Body of pancreas (tissue), 4 donors: ENCODE data around the gene SLC12A3. TPM values are rescaled to one million over a fixed set of nuclear protein-coding genes. Genes with fewer than 3 reads are reported as not detected.
"Not testable (repeated sequence)": the region's sequence is repeated elsewhere in the genome, so short reads cannot be mapped to it uniquely, and the experiment has no call there.

Experiments
- ATAC-seq: fragments of 150-250 bp; one replicate; pipeline ENCODE4 v1.9.1; 2016
- DNase-seq, 4 donors: peaks; one replicate each; pipeline ENCODE4 v3.0.0-alpha.2; 2019
- H3K27ac ChIP-seq, 4 donors: fragments of 200-600 bp; sonication (generic); 1 replicate in 3 of 4; 2 replicates in 1 of 4; pipeline versions ENCODE4 v1.5.1 to v1.6.1; 2016 to 2019; ENCODE audit warnings: mild to moderate bottlenecking in 1 of 4, mixed read lengths in 1 of 4, moderate library complexity in 1 of 4
- H3K27me3 ChIP-seq, 2 donors: fragments of 200-600 bp; sonication (generic); one replicate each; pipeline ENCODE4 v1.6.0; 2016; ENCODE audit warnings: mild to moderate bottlenecking in 1 of 2
- H3K36me3 ChIP-seq, 2 donors: fragments of 200-600 bp; sonication (generic); replicated peaks in 1 of 2; 2 replicates each; pipeline ENCODE4 v1.5.1; 2016; ENCODE audit warnings: low read depth in 2 of 2; ENCODE audit not compliant: insufficient read depth in 1 of 2
- H3K4me1 ChIP-seq: fragments of 200-600 bp; sonication (generic); one replicate; pipeline ENCODE4 v1.6.0; 2016
- H3K4me3 ChIP-seq, 2 donors: fragments of 200-600 bp; sonication (generic); 1 replicate in 1 of 2; 2 replicates in 1 of 2; pipeline ENCODE4 v1.5.1; 2016 to 2019
- H3K9me3 ChIP-seq, 3 donors: fragments of 200-600 bp; sonication (generic); 1 replicate in 2 of 3; 2 replicates in 1 of 3; pipeline ENCODE4 v1.5.1; 2016
- POLR2A ChIP-seq, 3 donors: fragments of 450-650 bp; IDR thresholded peaks; one replicate each; pipeline ENCODE4 v1.6.1; 2016; ENCODE audit warnings: antibody characterized with exemption in 3 of 3, mild to moderate bottlenecking in 2 of 3
- WGBS, 2 donors: methylation state at CpG; one replicate each; pipeline ENCODE4 v1.1.5; 2017; 5-methylcytosine and 5-hydroxymethylcytosine counted together
- intact Hi-C: fragments of 100-400 bp; cut with DNase I; formaldehyde crosslinking; loops from one replicate; pipeline ENCODE4 v1.15.1; 2023
- total RNA-seq, 2 donors: library from RNA; depleted of rRNA; stranded (reverse); fragments of >200 nt; gene quantifications; one replicate each; pipeline ENCODE4 v1.1.0, GENCODE V29; 2016
- TF ChIP-seq, protein P1 (sequence below), 7 experiments: fragments of 450-650 bp in 4 of 7; fragments of 200-600 bp in 3 of 7; sonication (generic) in 3 of 7; IDR thresholded peaks; one replicate each; pipeline ENCODE4 v1.5.1; 2016 to 2019; ENCODE audit warnings: antibody characterized with exemption in 7 of 7

Gene SLC12A3
- total RNA-seq, 2 donors from 2014 or later = not detected

DNA sequence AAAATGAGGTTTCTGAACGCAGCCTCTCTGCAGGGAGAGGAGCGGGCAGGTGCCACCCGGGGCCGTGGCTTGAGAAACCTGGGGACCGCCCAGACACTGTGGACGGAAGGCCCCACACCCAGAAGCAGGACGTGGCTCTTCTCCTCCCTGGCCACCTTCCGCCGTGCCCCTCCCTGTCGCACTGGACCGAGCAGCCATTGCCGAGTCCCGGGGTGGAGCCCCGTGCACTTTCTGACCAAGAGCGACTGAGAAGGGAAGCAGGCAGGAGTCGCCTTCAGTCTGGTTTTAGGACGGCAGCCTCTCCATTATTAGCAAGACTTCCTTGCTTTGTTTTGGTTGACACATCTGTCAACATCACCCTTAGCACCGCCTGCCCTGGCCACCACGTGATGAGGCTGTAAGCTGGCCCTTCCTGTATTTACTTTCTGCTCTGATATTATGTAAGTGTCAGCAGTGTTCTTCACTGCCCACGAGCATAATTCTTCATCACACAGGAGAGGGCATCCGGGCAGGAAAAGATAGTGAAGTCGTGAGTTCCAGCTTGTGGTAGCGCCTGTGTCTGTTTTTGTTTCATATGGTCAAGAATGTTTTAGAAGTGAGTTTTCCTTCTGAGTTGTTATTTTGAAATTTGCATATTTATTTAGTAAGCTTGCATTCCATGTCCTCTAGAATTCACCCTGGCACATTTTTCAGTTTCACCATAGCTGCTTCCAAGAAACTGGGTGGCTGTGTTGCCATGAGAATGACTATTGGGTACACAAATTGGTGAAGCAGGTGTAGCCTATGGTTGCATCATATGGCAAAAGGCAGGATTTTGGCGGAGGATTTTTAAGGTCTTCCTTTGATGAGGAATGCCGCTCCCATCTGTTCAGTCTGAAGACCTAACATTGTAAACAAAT, 68.0 kb downstream of the SLC12A3 start:
- TF ChIP-seq, protein P1, sequence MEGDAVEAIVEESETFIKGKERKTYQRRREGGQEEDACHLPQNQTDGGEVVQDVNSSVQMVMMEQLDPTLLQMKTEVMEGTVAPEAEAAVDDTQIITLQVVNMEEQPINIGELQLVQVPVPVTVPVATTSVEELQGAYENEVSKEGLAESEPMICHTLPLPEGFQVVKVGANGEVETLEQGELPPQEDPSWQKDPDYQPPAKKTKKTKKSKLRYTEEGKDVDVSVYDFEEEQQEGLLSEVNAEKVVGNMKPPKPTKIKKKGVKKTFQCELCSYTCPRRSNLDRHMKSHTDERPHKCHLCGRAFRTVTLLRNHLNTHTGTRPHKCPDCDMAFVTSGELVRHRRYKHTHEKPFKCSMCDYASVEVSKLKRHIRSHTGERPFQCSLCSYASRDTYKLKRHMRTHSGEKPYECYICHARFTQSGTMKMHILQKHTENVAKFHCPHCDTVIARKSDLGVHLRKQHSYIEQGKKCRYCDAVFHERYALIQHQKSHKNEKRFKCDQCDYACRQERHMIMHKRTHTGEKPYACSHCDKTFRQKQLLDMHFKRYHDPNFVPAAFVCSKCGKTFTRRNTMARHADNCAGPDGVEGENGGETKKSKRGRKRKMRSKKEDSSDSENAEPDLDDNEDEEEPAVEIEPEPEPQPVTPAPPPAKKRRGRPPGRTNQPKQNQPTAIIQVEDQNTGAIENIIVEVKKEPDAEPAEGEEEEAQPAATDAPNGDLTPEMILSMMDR (IDR thresholded peaks at IDR 0.05) = no peak
- peak; percentile 76 to 89 (median 89) for TF ChIP-seq POLR2A (IDR thresholded peaks at IDR 0.05)
- no peaks in the 10 kb centered on the region for H3K27me3 ChIP-seq
- 1% methylated on average over 8 to 25 of the region's 25 CpGs for WGBS, 2 donors
- DNase-seq (peak; percentile 78 to 92 (median 86)), ATAC-seq (peak; percentile 55)
- intact Hi-C loops = no loop called here
- H3K27ac ChIP-seq = peak overlapping the region; percentile 97 to 99 (median 98)
- peaks cover 46% of the 10 kb centered on the region for H3K4me1 ChIP-seq
- H3K9me3 ChIP-seq = no peaks in the 10 kb centered on the region
- H3K4me3 ChIP-seq = peak overlapping the region; percentile 76 to 95
- peaks cover 5% of the 10 kb centered on the region in 2 donors for H3K36me3 ChIP-seq

DNA sequence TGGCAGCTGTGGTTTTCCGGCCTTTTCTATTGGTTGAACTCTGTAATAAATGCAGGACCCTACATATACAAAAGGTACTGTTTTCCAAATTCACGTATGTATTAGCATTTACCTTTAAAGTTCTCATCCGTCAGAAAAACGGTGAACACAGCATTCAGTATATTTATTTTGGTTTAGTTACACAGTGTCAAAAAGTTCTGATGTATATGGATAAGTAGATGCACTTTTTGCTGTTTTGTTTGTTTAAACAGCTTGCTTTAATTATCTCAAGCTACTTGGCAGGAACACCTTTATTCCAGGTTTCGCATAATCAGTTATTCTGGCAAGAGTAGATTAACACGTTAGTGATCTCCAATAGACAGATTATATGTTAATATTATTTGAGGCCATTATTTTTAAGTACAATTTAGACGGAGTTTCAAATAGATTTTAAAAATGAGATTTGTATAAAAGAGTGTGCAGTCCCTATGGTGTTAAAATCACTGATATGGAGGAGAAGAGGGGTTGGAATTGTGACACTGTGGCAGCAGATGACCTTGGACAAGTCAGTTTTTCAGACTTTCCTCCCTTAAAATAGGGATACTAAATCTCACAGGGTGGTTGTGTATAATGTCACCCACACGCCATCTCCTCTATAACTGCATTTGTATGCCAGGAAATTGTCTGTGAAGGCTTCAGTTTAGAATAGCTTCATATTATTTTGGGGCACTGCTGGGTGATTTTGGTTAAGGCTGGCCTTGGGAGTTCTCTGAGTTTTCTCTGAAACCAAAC, 69.0 kb downstream of the SLC12A3 start:
- peaks cover 56% of the 10 kb centered on the region for H3K4me1 ChIP-seq
- ATAC-seq (no peak), DNase-seq (peak in 1 of 4 donors; percentile 4)
- TF ChIP-seq, protein P1 (IDR thresholded peaks at IDR 0.05) = no peak
- no peak for TF ChIP-seq POLR2A (IDR thresholded peaks at IDR 0.05)
- WGBS, 2 donors = 8 to 9% methylated on average over 8 of the region's 8 CpGs
- H3K27ac ChIP-seq = peak overlapping the region; percentile 97 to 99 (median 98)
- intact Hi-C loops = no loop called here
- H3K9me3 ChIP-seq = no peaks in the 10 kb centered on the region
- peaks cover 11 to 15% of the 10 kb centered on the region in 2 donors for H3K36me3 ChIP-seq
- no peaks in the 10 kb centered on the region for H3K27me3 ChIP-seq
- peak overlapping the region; percentile 76 to 95 for H3K4me3 ChIP-seq

DNA sequence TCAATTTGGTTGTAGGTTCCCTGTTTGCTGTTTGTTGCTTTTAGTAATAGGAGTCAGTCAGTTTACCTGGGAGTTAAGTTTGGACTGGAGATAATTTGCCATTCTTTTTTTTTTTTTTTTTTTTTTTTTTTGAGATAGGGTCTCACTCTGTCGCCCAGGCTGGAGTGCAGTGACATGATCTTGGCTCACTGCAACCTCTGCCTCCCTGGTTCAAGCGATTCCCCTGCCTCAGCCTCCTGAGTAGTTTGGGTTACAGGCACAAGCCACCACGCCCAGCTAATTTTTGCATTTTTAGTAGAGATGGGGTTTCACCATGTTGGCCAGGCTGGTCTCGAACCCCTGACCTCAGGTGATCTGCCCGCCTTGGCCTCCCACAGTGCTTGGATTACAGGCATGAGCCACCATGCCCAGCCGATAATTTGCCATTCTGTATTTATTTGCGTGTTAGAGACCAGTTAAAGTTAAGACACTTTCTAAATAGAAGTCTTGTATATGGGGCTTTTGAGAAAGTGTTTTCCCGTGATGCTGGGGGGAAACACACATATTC, 69.7 kb downstream of the SLC12A3 start:
- Histone ChIP-seq H3K36me3 (peaks cover 17% of the 10 kb centered on the region in 2 donors), H3K4me3 (peak overlapping the region; percentile 76 to 95), H3K27ac (peak overlapping the region; percentile 27 to 99 (median 98)), H3K4me1 (peaks cover 63% of the 10 kb centered on the region)
- DNase-seq, H3K27me3 ChIP-seq, intact Hi-C loops, ATAC-seq, H3K9me3 ChIP-seq: not testable (repeated sequence)
- 25 to 27% methylated on average over 7 to 8 of the region's 8 CpGs for WGBS, 2 donors

DNA sequence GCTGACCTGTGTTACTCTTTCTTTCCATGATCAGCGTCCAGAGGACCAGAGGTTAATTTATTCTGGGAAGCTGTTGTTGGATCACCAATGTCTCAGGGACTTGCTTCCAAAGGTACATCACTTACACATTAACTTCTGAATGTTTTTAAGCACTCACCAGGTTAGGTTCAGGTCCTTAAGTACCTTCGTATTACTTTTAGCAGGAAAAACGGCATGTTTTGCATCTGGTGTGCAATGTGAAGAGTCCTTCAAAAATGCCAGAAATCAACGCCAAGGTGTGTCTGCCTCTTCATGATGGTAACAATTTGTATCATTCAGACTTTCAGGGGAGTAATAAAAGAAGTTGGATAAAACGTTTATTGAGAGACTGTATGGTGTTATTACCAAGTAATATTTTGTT, 70.2 kb downstream of the SLC12A3 start:
- Histone ChIP-seq H3K9me3 (no peaks in the 10 kb centered on the region), H3K4me1 (peaks cover 64% of the 10 kb centered on the region), H3K4me3 (peak overlapping the region in 1 of 2 donors; percentile 76), H3K36me3 (peaks cover 20 to 22% of the 10 kb centered on the region in 2 donors), H3K27me3 (no peaks in the 10 kb centered on the region), H3K27ac (peak overlapping the region in 3 of 4 donors; percentile 97 to 99 (median 99))
- 9 to 17% methylated on average over 5 of the region's 5 CpGs for WGBS, 2 donors
- ATAC-seq = no peak
- intact Hi-C loops = no loop called here
- peak in 1 of 4 donors; percentile 1 for DNase-seq
- peak in 1 of 3 donors; percentile 17 for TF ChIP-seq POLR2A (IDR thresholded peaks at IDR 0.05)
- TF ChIP-seq, protein P1 (IDR thresholded peaks at IDR 0.05) = no peak

DNA sequence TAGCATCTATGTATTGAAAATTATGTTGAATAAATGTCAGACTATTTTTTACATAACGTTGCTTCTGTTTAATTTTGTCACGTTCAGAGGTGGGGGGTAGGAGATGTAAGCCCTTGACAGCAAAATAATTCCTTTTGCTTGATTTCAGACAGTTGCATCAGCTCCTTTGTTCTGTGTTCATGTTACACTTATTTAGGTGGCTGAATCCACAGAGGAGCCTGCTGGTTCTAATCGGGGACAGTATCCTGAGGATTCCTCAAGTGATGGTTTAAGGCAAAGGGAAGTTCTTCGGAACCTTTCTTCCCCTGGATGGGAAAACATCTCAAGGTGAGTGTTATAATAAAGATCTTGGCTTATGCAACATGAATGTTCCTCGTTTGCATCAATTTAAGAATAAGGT, 71.5 kb downstream of the SLC12A3 start:
- Histone ChIP-seq H3K27ac (peak overlapping the region in 1 of 4 donors; percentile 33), H3K4me3 (peak overlapping the region; percentile 1 to 8), H3K4me1 (peaks cover 63% of the 10 kb centered on the region), H3K36me3 (peaks cover 29 to 32% of the 10 kb centered on the region in 2 donors), H3K27me3 (no peaks in the 10 kb centered on the region), H3K9me3 (no peaks in the 10 kb centered on the region)
- 23 to 26% methylated on average over 5 of the region's 5 CpGs for WGBS, 2 donors
- ATAC-seq (no peak), DNase-seq (no peak)
- intact Hi-C loops = no loop called here
- TF ChIP-seq POLR2A (IDR thresholded peaks at IDR 0.05) = peak in 1 of 3 donors; percentile 5
- TF ChIP-seq, protein P1 (IDR thresholded peaks at IDR 0.05) = no peak
